IPS-18c (cell line): Measurements from ENCODE around the gene COL23A1.
A peak's percentile ranks its signal among the peaks of the same experiment; 100 is the strongest.

Experiments used
- H3K4me3 ChIP-seq: 2 replicates; pipeline ENCODE4 v1.7.0; 2013; ENCODE audit warnings: low read depth, mild to moderate bottlenecking, low read length, moderate library complexity; ENCODE audit not compliant: insufficient read depth
- H3K9me3 ChIP-seq: one replicate; pipeline ENCODE4 v1.6.1; 2013; ENCODE audit warnings: mild to moderate bottlenecking, low read length, moderate library complexity; ENCODE audit not compliant: control insufficient read depth, insufficient read depth

COL23A1 gene

DNA sequence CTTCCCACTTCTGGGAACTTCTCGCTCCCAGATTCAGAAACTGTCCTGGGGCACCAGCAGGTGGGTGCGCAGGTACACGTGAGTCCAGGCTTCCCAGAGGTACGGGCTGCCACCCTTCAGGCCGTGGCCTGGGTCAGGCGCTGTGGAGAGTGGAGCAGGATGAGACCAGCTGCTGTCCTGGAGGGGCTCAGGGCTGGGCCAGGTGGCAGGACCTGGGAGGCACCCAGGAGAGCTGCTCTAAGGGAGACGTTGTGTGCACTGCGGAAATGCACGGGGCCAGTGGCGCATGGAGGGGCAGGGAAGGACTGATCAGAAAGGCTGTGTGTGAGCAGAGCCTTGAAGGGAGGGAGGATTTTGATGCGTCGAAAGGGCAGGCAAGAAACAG is 222.5 kb downstream of the COL23A1 start:
- H3K4me3 ChIP-seq, result no peak overlapping the region
- H3K9me3 ChIP-seq, result peaks cover 7% of the 10 kb centered on the region

DNA sequence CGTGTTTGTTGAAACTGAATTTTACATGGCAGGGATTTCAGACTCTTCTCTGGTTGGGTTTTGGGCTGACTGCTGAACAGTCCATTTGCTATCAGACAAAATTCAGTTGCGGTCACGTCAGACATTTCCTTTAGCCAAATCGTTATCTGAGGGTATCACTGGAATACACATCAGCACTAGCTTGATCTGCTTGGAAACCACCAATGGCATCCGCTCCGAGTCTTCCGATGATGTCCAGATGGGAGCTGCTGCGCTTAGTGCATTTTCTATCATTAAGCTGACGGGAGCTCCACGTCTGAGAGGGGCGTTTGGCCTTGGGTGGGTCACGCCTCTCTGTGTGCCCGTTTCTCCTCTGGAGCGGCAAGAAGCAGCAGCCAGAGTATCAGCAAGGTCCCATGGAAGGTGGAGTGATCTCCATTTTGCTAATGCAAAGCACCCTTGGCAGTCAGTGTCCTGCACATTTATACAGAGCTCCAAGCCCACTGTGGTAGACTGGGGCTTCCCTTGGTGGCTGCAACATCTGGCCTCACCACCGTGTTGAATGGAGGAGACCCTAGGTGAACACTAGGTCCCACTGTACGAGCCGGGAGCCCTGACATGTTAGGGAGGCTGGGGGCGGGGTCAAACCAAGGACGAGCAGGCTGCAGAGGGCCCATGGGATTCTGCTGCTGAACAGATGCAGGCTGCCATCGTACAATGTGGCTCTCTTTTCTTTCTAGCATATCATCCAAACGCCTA is 223.0 kb downstream of the COL23A1 start:
- Histone ChIP-seq H3K4me3 (no peak overlapping the region), H3K9me3 (peaks cover 7% of the 10 kb centered on the region)

DNA sequence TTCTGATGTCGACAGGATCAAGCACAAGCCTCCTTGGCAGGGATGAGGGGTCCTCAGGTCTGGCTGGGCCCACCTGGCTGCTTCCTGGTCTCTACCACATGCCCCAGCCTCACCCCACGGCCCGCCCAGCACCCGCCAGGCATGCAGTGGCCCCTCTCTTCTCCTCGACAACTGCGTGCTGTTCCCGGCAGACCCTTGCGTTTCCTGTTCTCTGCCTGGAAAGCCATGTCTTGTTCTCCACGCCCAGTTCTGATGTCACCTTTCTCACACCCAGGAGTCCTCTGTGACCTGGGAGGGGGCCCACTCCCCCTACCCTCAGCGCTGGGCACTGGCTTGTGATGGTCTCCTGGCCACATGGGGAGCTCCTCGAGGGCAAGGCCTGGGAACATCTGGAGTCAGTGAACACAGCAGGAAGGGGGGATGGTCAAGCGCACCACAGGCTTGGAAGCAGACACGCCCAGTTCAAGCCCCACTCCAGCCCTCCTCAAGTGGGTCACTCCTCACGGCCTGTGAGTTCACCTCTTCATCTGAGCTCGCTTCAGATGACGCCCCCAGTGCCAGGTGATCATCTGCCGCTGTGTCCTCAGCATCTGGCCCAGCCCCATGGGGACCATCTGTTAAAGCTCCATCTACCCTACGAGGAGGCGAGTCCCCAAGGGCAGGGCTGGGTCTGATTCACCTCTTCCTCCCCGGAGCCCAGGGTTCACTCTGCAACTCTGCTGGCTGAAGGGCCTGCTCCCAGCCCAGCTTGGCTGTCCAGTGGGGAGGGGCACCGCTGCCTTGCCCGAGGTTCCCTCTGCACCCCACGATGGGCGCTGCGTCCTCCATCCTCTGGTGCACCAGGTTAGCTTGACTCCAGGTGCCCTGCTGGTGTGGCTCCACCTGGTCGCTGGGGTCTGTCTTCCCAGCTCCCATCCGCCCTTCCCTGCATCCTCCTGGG is 224.4 kb downstream of the COL23A1 start:
- H3K4me3 ChIP-seq, result no peak overlapping the region
- peaks cover 7% of the 10 kb centered on the region for H3K9me3 ChIP-seq

DNA sequence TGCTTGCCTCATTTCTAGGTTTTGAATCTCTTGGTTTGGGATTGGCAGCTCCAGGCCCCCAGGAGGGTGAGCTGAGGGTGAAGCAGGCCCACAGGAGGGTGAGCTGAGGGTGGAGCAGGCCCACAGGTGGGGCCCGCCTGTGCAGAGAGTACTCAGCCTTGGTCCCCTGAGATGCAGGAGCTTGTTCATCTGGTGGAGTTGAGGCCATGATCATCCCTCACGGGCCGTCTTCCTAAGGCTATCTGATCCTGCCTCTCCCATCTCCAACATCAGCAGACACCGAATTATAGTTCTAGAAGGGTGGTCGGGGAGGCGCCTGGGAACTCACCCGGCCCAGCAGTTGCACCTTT is 225.9 kb downstream of the COL23A1 start:
- Histone ChIP-seq H3K9me3 (peaks cover 3% of the 10 kb centered on the region), H3K4me3 (no peak overlapping the region)

DNA sequence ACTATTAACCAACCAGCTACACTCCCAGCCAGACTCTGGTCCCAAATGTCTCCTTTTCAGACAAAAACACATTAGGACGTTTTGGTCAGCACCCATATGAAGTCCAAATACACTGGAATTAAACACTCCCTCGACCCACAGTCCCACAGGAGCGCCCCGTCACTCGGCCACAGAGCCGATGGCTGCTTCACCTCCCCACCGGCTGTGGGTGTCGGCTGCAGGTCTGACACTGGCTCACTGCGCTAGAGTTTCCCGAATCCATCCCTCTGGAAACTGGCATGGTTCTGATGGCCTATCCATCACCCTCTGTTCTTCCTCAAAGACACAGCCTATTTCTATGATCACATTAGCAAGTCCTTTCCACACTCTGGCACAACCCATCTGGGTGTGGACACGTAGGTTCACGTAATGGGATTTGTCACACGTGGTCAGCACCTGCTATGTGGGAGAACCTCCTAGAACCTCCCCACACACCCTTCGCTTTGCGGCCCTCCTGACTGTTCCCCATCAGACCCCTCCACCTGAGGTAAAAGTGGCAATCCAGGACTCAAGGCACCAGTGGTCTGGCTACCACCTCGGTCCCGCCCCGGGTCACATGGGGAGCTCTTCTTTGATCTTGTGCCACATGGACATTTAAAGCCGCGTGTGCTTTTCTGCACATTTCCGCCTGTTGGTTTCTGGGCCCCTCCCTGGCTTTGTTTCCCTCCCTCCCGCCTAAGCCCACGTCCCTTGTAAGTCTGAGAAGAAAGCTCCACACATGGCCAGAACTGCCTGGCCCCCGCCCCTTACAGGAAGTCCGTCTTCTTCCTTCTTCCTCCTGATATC is 226.5 kb downstream of the COL23A1 start:
- H3K4me3 ChIP-seq, result no peak overlapping the region
- peaks cover under 1% of the 10 kb centered on the region for H3K9me3 ChIP-seq

DNA sequence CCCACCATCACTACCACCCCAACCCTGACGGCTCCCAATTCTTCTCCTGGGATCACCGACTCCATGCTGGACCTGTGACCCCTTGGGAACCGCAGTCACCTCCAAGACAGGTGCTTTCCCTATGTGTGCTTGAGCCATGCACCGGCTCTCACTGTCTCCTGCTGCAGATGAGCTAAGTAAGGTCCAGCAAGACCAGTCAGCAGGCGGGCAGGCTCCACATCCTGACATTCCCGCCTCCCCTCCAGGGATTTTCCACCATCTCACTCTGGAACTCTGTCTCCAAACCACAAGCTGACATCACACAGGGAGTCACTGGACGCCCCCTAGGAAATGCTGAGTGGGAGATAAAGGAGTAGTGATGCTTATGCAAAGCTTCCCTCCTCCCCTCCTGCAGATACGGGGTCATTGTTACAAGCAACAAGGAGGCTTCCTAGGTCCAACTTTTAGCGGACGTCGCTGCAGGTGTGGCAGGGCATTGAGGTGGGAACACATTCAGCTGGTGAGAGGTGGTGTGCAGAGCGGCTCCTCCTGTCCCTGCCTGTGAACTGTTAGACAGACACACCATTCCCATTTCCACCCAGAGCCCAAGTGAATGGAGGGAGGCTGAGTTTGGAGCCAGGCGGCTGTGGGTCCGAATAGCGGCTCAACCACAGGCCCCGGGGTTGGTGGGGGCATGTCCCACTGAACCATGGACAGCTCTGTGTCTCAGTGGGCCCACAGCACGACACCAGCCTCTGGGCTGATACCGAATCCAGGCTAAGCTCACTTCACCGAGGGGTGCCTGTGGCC is 228.3 kb downstream of the COL23A1 start:
- Histone ChIP-seq H3K9me3 (no peaks in the 10 kb centered on the region), H3K4me3 (no peak overlapping the region)

DNA sequence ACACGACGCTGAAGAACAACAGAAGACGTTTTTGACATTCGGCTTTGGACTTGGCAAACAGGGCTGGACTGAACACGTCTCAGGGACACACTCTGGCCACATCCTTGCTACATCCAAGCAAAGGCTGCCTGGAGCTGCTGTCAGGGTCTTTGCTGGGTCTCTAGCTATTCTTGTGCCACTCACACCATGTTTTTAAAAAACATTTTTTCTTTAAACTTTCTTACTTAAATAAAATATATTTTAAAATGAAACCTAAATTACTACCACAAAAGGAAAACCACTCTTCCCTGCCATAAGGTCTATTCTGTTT is 229.3 kb downstream of the COL23A1 start:
- H3K9me3 ChIP-seq, result no peaks in the 10 kb centered on the region

DNA sequence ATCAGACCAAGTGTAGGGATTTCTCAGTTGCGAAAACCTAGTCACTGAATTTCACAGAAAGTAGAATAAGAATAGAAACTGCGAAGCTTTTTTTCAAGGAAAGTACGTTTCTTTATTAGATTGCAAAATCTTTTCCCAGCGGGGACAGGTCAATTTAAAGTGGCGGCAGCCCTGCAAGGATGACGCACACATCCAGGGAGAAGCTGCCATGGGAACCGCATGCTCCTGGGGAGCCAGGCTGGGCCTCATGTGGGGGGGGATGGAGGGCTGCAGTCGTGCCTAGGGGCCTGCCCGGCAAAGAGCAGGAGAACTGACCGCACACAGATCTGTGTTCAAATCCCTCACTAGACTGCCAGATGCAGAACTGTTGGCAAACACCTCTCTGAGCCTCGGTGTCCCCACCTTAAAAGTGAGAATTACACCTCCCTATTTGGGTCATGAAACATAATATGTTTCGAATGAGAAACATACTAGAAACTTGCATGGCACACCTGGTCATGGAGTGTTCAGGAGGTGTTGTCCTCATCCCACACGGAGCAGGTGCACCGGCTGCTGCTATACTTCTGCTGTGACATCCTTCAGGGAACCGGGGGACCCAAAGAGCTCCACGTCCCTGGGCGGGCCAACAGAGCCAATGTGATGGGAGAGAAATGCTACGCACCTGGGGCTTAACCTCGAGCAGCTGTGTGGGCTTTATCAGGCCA is 229.8 kb downstream of the COL23A1 start:
- no peak overlapping the region for H3K4me3 ChIP-seq
- no peaks in the 10 kb centered on the region for H3K9me3 ChIP-seq

More for the DNA sequence above, 229.3 kb downstream of the COL23A1 start:
- no peak overlapping the region for H3K4me3 ChIP-seq

DNA sequence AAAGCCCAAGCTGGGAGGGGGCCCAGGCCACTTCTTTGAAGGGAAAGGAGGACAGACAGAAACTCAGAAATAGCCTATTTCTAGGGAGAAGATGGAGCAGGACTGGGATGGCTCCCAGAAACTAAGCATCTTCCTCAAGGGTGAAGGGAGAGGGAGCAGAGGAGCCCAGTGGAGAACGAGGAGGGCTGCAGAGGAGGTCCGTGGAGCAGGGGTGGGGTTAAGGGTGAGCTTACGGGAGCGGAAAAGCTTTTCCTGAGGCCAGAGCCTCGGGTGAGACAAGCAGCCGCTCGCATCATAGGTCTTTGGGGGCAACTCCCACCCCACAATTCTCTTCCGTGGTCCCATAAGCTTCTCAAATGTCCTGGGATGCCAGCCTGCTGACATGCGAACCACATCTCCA is 230.5 kb downstream of the COL23A1 start:
- Histone ChIP-seq H3K4me3 (no peak overlapping the region), H3K9me3 (no peaks in the 10 kb centered on the region)

DNA sequence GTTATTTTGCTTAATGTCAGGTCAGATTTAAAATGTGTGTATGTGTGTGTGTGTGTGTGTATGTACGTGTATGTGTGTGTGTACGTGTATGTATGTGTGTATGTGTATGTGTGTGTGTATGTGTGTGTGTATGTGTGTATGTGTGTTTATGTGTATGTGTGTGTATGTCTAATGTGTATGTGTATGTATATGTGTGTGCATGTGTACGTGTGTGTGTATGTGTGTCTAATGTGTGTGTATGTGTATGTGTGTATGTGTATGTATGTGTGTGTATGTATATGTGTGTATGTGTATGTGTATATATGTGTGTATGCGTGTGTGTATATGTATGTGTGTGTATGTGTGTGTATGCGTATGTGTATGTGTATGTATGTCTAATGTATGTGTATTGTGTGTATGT is 232.5 kb downstream of the COL23A1 start:
- no peaks in the 10 kb centered on the region for H3K9me3 ChIP-seq
- no peak overlapping the region for H3K4me3 ChIP-seq

DNA sequence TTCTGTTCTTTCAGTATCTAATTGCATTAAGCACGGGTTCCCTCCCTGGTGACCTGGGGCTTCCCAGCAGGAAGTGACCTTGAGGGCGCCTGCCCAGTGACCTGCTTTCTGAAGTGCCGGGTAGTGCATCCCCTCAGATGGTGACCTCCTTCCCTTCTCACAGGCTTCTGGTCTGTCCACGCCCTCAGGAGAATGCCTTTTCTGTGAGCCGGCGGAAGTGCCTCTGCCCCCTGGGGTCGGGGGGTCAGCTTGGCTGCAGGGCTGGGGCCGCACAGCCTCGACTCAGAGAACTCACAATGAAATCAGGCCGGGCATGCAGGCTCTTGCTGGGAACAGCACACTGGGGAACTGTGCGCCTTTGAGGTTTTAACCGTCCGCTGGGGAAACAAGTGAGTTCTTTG is 233.1 kb downstream of the COL23A1 start:
- Histone ChIP-seq H3K4me3 (peak overlapping the region; percentile 38), H3K9me3 (no peaks in the 10 kb centered on the region)

DNA sequence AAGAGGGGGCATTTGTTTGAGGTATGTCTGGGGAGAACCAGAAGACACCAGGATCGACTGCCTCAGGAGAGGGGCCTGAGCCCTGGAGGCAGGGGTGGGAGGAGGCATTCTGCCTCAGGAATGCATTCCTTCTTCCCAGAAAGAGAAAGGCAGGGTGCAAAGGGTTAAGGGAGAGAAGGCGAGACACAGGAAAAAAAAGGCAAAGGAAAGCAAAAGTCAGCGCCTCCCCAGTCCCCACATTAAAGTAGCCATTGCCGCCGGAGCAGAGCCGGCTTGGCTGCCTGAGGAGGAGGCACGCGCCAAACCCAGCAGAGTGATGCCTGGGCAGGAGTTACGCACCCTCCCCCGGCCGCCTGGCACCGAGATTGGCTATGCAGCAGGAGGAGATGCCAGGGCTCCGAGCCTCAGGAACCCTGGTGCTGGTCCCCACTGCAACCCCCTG is 233.7 kb downstream of the COL23A1 start:
- peak overlapping the region; percentile 38 for H3K4me3 ChIP-seq
- no peaks in the 10 kb centered on the region for H3K9me3 ChIP-seq

DNA sequence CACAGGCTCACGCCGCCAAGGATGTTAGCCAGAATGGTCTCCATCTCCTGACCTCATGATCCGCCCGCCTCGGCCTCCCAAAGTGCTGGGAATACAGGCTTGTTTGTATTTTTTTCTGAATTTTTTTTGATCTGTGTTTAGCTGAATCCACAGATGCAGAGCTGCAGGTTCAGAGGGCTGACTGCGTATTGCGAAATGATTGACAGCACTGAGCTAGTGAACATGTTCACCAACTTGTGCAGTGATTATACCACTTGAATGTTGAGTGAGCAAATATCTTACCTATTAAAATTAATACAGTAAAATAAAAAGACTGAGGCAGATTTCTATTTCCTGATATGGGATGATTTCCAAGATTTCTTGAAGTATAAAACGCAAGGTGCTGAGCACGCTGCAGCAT is 234.5 kb downstream of the COL23A1 start:
- H3K4me3 ChIP-seq, result no peak overlapping the region
- no peaks in the 10 kb centered on the region for H3K9me3 ChIP-seq

DNA sequence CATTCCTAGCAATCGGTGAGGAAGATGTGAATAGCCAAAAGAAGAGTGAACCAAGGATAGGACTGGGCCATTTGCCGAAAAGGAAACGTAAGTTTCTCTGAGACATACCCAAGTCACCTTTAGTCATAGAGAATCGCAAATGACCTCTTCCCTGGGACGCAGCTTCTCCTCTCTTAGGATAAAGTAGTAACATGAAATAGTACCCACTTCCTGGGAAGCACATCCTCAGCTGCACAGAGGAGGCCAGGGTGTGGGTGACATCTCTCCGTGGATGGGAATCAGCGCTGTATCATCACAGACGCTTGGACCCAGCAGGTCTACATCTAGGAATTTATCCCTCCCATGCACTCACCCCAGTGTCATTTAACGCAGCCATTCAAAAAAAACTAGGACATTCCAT is 236.7 kb downstream of the COL23A1 start:
- no peaks in the 10 kb centered on the region for H3K9me3 ChIP-seq
- no peak overlapping the region for H3K4me3 ChIP-seq

DNA sequence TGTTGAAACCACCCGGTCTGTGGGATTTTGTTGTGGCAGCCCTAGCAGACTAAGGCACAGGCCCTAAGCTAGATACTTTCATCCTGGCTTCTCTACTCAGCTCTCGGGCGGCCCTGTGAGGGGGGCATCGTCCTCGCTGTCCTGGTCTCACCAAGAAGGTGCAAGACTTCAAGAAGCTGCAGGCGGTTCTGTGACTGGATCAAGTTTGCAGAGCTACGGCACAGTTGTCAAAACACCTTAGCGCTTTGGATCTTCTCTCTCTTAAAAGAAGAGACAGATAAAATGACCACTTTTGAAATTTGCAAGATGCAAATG is 238.2 kb downstream of the COL23A1 start:
- Histone ChIP-seq H3K4me3 (no peak overlapping the region), H3K9me3 (no peaks in the 10 kb centered on the region)

DNA sequence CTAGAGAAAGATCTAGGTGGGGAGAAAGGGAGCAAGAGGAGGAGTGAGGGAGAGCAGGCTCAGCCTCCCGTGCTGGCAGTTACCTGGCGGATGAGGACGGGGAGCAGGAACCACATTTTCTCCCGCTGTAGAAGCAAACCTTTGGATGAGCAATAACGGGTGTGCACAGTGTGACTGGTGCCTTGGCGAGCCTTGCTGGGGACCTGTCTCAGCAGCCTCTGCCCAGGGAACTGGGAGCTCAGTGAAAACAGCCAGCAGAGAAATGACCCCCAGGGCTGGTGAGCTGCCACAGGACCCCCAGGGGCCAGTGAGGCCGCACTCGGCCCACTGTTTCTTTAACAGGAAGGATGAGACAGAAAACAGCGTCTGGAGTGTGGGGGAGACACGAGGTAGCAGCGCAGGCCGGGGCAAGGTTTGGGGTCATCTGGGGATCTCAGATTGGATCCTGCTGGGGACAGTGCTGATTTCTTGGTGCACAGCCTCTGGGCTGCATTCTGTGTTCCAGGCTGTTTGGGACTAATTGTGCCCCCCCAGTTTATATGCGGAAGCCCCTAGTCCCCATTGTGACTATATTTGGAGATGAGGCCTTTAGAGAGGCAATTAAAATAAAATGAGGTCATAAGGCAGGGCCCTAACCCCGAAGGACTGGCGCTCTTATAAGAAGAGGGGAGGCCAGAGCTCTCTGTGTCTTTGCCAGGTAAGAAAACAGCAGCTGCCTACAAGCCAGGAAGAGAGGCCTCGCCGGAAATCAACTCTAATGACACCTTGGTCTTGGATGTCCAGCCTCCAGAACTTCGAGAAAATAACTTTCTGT is 238.8 kb downstream of the COL23A1 start:
- H3K9me3 ChIP-seq, result no peaks in the 10 kb centered on the region
- no peak overlapping the region for H3K4me3 ChIP-seq
